Stimulated activated CD4-positive, alpha-beta T cell treated with anti-CD3 and anti-CD28 coated beads, Interleukin-12 subunit alpha, Interleukin-12 subunit beta, amount 100 ng/mL, for 48 hours (primary cell): Measurements from ENCODE around the gene SNN.

Source experiments
- DNase-seq, 3 donors: peaks; one replicate each; pipeline ENCODE4 v3.0.0-alpha.2; 2020; ENCODE audit warnings: low read depth in 2 of 3, low spot score in 1 of 3

The SNN gene

DNA sequence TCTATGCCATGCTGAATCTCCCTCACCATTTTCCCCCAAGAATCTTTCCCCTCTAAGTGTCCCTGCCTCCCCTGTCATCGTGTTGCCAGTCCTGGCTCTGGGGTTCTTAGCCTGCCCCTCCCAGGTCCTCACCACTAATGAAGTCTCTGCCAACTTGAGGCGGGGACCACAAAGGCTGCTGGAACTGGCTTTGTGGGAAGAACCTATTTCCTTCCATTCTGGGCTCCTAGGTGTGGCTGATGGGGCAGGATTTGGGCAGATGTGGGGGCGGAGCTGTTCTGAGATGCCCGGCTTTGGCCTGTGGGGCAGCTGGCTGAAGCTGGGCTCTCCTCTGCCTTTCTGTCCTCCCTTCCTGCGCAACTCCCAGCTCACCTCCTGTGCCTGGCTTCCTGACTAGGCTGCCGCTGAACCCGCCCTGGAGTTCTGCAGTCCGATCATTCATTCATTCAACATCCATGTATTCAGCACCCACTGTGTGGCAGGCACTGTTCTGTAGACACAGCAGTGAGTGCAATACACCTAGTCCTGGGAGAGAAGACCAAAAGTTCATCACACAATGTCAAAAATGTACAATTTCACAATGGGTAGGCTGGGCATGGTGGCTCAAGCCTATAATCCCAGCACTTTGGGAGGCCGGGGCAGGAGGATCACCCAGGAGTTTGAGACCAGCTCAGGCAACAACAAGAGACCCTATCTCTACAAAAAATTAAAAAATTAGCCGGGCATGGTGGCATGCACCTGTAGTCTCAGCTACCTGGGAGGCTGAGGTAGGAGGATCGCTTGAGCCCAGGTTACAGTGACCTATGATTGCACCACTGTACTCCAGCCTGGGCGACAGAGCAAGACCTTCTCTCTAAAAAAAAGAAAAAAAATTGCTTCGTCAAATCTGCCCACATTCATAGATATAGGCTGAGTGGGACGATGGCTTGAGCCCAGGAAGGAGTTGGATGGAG is 1.9 kb upstream of the SNN start:
- no peak for DNase-seq

- no peak for DNase-seq
Observed at GRCh38 chr16:11667221-11667823, 933 bp upstream of the SNN start.

DNA sequence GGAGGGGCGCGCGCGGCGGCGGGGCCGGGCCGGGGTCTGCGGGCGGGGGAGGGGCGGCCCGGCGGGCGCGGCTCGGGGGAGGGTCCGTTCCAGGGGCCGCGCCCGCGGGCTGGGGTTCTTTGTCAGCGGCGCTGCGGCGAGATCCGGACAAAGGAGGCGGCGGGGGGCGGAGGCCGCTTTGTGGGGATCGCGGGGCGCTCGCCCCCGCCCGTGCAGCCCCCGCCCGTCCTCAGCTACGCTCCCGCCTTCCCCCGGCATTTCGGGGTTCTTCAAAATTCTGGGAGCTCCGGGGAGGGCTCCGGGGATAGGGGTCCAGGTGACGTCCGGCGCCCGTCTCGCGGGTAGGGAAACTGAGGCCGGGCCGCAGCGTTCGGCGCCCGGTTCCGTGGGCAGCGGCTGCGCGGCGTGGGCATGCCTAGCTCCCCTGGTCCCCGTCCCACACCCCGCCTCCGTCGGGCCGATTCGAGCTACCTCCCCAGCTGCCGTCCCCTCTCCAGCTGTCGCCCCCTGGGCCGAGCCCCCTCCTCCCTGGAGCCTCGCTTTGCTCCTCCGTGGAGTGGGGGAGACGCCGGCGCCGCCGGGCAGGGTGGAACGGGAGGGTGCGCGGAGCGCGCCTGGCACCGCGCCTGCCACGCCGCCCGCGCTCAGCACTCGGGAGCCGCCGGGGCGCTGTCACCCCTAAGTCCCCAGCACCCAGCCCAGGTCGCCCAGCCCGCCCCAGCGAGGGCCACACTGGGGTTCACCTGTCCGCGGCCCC is 546 bp downstream of the SNN start:
- DNase-seq, result no peak

DNA sequence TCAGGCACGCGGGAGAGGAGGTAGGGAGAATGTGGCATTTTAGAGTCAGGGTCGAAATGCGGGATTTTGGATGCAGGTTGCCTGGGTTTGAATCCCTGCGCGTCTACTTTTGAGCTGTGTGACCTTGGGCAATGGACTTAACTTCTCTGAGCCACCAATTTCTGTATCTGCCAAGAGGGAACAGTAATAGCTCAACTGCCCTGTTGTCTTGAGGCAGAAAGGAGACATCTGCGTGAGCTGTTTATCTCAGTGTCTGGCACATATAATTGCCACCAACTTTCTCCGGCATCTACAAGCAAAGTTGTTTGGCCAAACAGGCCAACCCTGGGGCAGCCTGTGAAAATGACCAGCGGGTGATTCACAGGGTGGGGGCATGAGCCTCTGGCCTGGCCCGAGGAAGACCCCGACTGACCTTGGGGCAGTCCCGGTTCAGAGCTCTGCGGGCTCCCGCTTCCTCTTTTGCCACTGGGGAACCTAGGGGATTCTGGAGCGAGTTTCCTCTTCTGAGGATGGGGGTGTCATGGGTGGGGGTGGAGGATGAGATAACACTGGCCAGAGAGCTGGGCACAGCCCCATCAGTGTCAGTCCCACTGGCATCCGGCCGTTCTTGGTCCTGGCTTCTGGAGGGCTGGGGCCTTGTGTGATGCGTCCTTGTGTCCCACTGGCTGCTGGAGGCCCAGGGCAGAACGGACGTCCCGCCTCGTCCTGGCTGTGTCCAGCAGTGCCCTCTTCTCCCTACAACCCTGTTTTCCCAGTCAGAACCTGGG is 1.3 kb downstream of the SNN start:
- DNase-seq, result no peak

GRCh38 chr16:11670171-11671131 is 2.2 kb downstream of the SNN start:
- no peak for DNase-seq

DNA sequence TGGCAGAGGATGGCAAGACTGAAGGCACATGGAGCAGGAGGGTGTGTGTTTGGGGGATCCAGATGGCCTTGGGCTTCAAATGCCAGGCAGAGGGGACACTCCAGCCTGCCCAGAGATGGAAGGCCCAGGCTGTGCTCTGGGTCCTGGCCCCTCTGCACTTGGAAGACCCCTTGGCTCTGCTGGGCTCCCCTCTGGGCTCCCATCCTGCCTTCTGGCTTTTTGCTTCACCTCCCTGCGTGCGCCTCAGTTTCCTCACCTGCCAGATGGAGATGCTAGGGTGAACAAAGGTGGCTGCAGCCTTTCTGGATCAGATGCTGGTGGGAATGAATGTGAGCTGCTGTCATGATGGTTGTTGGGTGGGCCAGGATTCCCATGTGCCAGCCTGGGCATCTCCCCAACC is 3.0 kb downstream of the SNN start:
- DNase-seq, result no peak

DNA sequence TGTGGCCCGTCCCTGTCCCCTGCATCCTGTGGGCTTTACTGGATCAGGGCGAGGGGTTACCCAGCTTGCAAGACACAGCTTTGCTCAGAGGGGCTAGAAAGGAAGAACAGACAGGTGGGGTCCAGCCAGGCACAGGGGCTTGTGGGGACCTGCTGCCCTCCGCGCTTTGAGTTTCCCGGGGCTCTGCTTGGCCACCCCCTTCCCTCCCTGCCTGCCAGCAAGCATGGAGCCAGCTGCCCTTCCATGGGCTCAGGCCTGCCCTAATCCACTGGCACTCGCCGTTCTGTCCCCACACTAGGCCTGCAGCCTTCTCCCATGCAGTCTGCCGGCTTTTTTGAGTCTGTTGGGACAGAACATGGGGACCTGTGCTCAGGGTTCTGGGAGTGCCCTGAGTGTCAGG is 3.4 kb downstream of the SNN start:
- no peak for DNase-seq

DNA sequence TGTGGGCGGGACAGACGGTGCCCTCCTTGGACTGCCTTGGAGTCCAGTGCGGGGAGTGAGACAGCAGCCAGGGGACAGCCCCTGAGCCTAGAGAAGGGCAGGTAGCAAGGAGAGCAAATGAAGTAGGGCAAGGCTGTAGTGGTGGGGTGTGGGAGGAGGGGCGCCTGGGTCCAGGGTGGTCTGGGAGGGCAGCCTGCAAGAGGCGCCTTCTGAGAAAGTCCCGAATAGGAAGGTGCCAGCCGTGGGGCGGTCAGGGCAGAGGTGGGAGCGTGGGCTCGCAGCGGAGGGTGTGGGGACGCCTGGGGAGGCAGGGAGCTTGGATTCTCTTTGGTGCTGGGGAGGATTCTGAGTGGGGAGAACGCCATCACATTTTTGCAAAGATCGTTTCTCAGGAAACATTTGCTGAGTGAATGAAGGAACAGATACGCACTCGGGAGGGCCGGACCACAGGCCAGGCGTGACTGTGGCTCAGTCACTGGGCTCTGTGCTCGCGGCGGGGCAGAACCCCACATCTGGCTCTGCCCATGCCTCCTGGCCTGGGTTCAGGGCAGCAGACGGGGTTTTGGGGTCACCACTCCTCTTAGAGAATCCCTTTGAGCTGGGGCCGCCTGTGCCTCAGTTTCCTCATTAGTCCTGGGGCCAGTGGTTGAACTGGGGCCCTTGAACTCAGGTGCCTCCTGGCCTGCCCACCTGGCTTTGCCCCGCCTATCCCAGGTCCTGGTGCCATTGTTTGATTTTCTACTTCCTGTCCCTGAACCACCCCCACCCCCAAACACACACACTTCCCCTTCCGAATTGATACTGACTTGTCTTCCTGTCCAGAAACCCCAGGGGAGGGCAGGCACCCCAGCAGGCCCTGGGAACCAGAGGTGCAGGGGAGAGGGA is 4.2 kb downstream of the SNN start:
- DNase-seq, result no peak

DNA sequence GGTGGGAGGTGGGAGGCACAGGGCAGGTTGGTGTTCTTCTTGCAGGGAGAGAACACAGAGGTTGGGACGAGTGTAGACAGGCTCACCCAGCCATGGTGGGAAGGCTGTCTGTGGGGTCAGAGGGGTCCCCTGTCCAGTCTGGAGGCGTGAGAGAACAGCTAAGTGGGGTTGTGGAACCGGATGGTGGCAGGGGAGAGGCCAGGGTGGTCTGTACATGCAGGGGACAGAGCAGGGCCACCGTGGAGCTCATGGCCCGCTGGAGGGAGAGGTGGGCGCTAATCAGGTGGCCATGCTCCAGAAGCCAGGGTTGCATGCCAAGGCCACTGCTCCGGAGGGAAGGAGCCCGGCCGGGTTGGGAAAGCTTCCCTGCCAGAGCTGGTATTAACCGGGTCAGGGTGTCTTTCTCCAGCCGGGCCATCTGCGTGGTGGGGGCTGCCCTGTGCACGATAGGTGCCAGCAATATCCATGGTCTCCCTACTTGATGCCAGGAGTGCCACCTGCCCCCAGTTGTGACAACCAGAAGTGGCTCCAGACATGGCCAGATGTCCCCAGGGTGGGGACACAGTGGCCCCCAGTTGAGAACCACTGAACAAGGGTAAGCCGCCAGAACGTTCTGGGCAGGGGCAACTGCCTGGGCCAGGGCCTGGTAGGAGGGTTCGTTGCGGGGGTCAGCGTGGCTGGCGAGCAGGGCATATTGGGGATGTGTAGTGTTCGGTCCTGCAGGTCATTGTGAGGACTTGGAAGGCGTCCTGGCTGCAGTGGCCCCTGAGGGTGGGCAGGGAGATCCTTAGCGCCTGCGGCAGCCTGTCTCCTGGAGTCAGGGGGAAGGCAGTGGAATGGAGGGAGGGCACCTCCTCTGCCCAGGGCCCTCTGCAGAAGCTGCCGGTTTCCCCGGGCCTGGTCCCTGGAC is 5.1 kb downstream of the SNN start:
- no peak for DNase-seq

DNA sequence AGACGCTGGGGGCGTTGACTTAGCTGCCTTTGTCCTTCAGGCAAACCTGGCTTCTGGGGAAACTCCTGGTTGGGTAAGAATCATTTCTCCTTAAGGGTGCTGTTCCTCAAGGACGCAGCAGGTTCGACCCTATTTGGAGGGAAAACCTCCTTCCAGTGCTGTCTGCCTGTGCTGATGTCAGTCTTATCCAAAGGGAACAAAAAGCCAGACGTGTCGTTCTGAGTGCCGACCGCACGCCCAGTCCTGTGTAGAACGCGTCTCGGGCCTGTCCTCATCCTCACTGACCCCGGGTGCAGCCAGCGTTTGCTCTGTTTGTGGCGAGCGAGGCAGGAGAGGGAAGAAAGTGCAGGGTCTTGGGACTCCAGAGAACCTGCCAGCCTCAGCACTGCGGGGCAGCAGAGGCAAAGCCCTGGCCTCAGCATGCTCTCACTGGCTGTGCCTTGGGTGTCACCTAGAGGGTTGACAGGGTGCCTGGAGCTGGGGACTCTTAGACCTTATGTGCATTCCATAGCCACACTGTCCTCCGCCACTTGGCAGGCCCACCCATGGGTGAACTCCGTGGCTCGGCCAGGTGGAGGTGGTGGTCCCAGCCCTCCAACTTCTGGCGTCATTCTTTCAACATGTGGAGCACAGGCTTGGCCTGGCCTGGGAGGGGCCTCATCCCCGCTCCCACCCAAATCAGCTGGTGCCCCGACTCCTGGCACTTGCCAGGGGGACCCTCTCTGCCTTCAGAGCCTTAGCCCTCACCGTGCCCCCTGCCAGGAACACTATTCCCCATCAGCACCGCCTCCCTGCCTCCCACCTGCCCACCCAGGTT is 6.0 kb downstream of the SNN start:
- DNase-seq, result no peak

DNA sequence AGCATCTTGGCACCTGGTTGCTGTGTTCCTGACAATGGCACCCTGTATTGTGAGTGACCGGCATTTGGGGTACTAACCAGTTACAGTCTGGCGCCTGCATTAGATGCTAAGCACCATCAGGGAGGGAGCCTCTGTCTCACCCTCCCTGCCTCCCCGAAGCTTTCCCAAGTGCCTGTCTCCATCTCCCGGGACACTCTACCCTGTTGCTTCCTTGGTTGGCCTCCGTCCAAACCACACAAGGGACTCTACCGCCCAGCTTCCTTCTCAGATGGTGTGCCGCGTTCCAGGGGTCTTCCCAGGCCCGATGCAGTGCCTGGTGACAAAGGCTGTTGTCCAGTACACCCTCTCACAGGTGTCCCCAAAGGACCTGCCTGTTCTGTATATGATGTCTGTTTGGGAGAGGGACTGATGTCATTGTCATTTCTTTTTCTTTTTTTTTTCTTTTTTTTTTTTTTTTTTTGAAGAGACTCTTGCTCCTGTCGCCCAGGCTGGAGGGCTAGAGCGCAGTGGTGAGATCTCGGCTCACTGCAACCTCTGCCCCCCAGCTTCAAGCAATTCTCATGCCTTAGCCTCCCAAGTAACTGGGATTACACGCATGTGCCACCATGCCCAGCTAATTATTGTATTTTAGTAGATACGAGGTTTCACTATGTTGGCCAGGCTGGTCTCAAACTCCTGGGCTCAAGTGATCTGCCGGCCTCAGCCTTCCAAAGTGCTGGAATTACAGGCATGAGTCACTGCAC is 6.7 kb downstream of the SNN start:
- DNase-seq, result no peak

DNA sequence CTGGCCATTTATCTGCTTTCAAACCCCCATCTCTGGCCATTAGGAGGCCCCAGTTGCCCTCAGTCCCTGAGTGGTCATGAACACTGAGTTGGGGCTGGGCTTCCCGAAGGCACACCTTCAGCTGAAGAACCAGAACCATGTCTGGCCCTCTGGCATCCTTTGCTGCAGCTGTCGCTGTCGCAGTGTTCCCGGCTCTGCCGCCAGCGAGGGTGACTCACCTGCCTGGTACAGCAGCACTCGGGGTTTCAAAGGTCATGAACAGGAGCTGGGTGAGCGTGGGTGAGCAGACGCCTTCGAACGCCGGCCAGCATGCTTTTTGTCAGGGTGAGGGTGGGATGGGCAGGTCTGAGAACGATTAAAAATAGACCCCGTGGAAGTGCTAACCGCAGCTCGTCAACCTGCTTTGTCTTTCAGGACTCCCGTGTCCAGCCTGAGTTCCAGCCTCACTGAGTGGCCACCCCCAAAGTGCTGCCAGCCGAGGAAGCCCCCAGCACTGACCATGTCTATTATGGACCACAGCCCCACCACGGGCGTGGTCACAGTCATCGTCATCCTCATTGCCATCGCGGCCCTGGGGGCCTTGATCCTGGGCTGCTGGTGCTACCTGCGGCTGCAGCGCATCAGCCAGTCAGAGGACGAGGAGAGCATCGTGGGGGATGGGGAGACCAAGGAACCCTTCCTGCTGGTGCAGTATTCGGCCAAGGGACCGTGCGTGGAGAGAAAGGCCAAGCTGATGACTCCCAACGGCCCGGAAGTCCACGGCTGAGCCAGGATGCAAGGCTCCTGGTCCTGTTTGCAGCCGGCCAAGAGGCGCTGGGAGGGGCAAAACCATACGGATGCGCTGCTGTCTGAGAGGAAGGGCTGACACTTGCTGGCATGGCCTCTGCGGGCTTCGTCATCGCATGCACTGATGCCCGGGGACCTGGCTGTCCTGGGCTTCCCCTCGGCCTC is 7.6 kb downstream of the SNN start:
- DNase-seq, result no peak

GRCh38 chr16:11676799-11677198 is 8.5 kb downstream of the SNN start:
- no peak for DNase-seq

GRCh38 chr16:11677451-11677951 is 9.2 kb downstream of the SNN start:
- no peak for DNase-seq
